Thyroid gland (tissue), 4 donors: ENCODE data around the gene SLC25A21. TPM values are rescaled to one million over a fixed set of nuclear protein-coding genes. Genes with fewer than 3 reads are reported as not detected.
"Not testable (repeated sequence)": the region's sequence is repeated elsewhere in the genome, so short reads cannot be mapped to it uniquely, and the experiment has no call there.

ENCODE experiments used
- DNase-seq, 2 donors: peaks; one replicate each; pipeline ENCODE4 v3.0.0-alpha.2; 2019
- H3K27ac ChIP-seq, 3 donors: fragments of 200-600 bp; sonication (generic); 1 replicate in 2 of 3; 2 replicates in 1 of 3; pipeline ENCODE4 v1.5.1; 2016 to 2019; ENCODE audit warnings: mild to moderate bottlenecking in 1 of 3, moderate library complexity in 1 of 3
- H3K27me3 ChIP-seq: fragments of 200-600 bp; sonication (generic); one replicate; pipeline ENCODE4 v1.5.1; 2019
- H3K36me3 ChIP-seq, 2 donors: fragments of 200-600 bp; sonication (generic); one replicate each; pipeline ENCODE4 v1.5.1; 2016 to 2019
- H3K4me1 ChIP-seq, 2 donors: fragments of 200-600 bp; sonication (generic); one replicate each; pipeline ENCODE4 v1.5.1; 2017 to 2019
- H3K4me3 ChIP-seq, 3 donors: fragments of 200-600 bp; sonication (generic); replicated peaks in 1 of 3; 1 replicate in 2 of 3; 2 replicates in 1 of 3; pipeline ENCODE4 v1.5.1; 2016; ENCODE audit warnings: mild to moderate bottlenecking in 1 of 3
- H3K9me3 ChIP-seq: fragments of 200-600 bp; sonication (generic); one replicate; pipeline ENCODE4 v1.5.1; 2017
- POLR2A ChIP-seq, 2 donors: fragments of 450-650 bp; IDR thresholded peaks; one replicate each; pipeline ENCODE4 v1.6.1; 2017; ENCODE audit warnings: antibody characterized with exemption in 2 of 2, mild to moderate bottlenecking in 2 of 2, moderate library complexity in 1 of 2
- WGBS, 2 donors: methylation state at CpG; one replicate each; pipeline ENCODE4 v1.1.5; 2017; 5-methylcytosine and 5-hydroxymethylcytosine counted together
- intact Hi-C: fragments of 100-400 bp; cut with DNase I; formaldehyde crosslinking; loops from one replicate; pipeline ENCODE4 v1.15.1; 2023
- total RNA-seq, 4 donors: library from RNA; depleted of rRNA; stranded (reverse); fragments of >200 nt; gene quantifications; one replicate each; pipeline ENCODE4 v1.2.3, GENCODE V29; 2016
- TF ChIP-seq, protein P1 (sequence below), 6 experiments: fragments of 200-600 bp in 3 of 6; fragments of 450-650 bp in 3 of 6; sonication (generic) in 3 of 6; IDR thresholded peaks; one replicate each; pipeline ENCODE4 v1.5.1; 2016 to 2019; ENCODE audit warnings: antibody characterized with exemption in 6 of 6, mild to moderate bottlenecking in 2 of 6, inconsistent platforms in 1 of 6, moderate library complexity in 1 of 6

Gene SLC25A21
- total RNA-seq, 4 donors from 2014 or later = 0.29 to 1.4 (median 0.60) TPM

- Histone ChIP-seq H3K27me3 (no peaks in the 10 kb centered on the region), H3K4me3 (no peak overlapping the region), H3K27ac (no peak overlapping the region), H3K4me1 (peaks cover 0 to 5% of the 10 kb centered on the region in 2 donors), H3K9me3 (no peaks in the 10 kb centered on the region), H3K36me3 (no peaks in the 10 kb centered on the region)
- TF ChIP-seq POLR2A (IDR thresholded peaks at IDR 0.05) = no peak
- TF ChIP-seq, protein P1, sequence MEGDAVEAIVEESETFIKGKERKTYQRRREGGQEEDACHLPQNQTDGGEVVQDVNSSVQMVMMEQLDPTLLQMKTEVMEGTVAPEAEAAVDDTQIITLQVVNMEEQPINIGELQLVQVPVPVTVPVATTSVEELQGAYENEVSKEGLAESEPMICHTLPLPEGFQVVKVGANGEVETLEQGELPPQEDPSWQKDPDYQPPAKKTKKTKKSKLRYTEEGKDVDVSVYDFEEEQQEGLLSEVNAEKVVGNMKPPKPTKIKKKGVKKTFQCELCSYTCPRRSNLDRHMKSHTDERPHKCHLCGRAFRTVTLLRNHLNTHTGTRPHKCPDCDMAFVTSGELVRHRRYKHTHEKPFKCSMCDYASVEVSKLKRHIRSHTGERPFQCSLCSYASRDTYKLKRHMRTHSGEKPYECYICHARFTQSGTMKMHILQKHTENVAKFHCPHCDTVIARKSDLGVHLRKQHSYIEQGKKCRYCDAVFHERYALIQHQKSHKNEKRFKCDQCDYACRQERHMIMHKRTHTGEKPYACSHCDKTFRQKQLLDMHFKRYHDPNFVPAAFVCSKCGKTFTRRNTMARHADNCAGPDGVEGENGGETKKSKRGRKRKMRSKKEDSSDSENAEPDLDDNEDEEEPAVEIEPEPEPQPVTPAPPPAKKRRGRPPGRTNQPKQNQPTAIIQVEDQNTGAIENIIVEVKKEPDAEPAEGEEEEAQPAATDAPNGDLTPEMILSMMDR (IDR thresholded peaks at IDR 0.05) = no peak
- no peak for DNase-seq
- 93 to 98% methylated on average over 2 of the region's 2 CpGs for WGBS, 2 donors
- intact Hi-C loops = no loop called here
Measured at GRCh38 chr14:37194698-37195097, 22.3 kb upstream of the SLC25A21 start.

GRCh38 chr14:37189733-37190132 is 17.3 kb upstream of the SLC25A21 start:
- H3K36me3 ChIP-seq, H3K27me3 ChIP-seq, DNase-seq, H3K9me3 ChIP-seq, H3K27ac ChIP-seq, H3K4me1 ChIP-seq, H3K4me3 ChIP-seq, intact Hi-C loops: not testable (repeated sequence)
- 88 to 95% methylated on average over 2 of the region's 2 CpGs for WGBS, 2 donors

DNA sequence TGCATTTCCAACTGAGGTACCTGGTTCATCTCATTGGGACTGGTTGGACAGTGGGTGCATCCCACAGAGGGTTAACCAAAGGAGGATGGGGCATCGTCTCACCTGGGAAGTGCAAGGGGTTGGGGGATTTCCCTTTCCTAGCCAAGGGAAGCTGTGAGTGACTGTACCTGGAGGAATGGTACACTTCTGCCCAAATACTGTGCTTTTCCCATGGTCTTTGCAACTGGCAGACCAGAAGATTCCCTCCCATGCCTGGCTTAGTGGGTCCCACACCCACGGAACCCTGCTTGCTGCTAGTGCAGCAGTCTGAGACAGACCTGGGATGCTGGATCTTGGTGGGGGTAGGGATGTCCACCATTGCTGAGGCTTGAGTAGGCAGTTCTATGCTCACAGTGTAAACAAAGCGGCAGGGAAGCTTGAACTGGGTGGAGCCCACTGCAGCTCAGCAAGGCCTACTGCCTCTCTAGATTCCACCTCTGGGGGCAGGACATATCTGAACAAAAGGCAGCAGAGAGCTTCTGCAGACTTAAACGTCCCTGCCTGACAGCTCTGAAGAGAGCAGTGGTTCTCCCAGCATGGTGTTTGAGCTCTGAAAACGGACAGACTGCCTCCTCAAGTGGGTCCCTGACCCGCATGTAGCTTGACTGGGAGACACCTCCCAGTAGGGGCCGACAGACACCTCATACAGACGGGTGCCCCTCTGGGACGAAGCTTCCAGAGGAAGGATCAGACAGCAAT is 15.6 kb upstream of the SLC25A21 start:
- WGBS, 2 donors = 68% methylated on average over 8 to 9 of the region's 9 CpGs
- H3K27ac ChIP-seq, H3K36me3 ChIP-seq, DNase-seq, intact Hi-C loops, H3K27me3 ChIP-seq, H3K9me3 ChIP-seq, H3K4me3 ChIP-seq, H3K4me1 ChIP-seq: not testable (repeated sequence)

DNA sequence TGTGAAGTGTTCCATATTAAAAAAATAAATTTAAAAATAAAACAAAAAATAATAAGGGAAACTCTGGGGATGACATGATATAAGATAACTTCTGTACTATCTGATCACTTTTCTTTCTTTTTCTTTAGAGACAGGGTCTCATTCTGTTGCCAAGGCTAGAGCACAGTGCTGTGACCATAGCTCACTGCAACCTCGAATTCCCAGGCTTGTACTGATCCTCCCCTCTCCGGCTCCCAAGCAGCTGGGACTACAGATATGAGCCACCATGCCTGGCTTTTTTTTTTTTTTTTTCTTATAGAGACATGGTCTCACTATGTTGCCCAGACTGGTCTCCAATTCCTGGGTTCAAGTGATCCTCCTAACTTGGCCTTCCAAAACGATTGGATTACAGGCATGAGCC is 14.9 kb upstream of the SLC25A21 start:
- WGBS, 2 donors = 84 to 89% methylated on average over 3 of the region's 3 CpGs
- no peak for DNase-seq

DNA sequence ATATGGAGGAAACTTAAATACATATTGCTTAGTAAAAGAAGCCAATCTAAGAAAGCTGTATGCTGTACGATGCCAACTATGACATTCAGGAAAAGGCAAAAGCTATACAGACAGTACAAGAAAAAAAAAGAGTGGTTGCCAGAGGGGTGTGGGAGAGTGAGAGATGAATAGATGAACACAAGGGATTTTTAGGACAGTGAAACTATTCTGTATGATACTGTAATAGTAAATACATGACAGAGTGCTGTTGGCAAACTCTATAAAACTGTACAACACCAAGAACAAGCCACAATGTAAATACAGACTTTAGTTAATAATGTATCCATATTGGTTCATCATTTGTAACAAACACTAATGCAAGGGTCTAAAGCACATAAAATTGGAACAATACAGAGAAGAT is 14.5 kb upstream of the SLC25A21 start:
- WGBS, 2 donors = 90 to 98% methylated on average over 1 of the region's 1 CpG
- no peak for TF ChIP-seq POLR2A (IDR thresholded peaks at IDR 0.05)
- H3K9me3 ChIP-seq = no peaks in the 10 kb centered on the region
- no peak overlapping the region for H3K4me3 ChIP-seq
- no peaks in the 10 kb centered on the region for H3K27me3 ChIP-seq
- H3K27ac ChIP-seq = no peak overlapping the region
- intact Hi-C loops = no loop called here
- no peaks in the 10 kb centered on the region for H3K4me1 ChIP-seq
- no peaks in the 10 kb centered on the region for H3K36me3 ChIP-seq
- no peak for DNase-seq

More for the DNA sequence above, 14.9 kb upstream of the SLC25A21 start:
- intact Hi-C loops = no loop called here
- no peaks in the 10 kb centered on the region for H3K9me3 ChIP-seq
- H3K4me3 ChIP-seq = no peak overlapping the region
- no peaks in the 10 kb centered on the region for H3K27me3 ChIP-seq
- no peaks in the 10 kb centered on the region for H3K4me1 ChIP-seq
- TF ChIP-seq, protein P1 (IDR thresholded peaks at IDR 0.05) = no peak
- no peak for TF ChIP-seq POLR2A (IDR thresholded peaks at IDR 0.05)
- no peak overlapping the region for H3K27ac ChIP-seq
- no peaks in the 10 kb centered on the region for H3K36me3 ChIP-seq

GRCh38 chr14:37185670-37186069 is 13.3 kb upstream of the SLC25A21 start:
- TF ChIP-seq, protein P1 (IDR thresholded peaks at IDR 0.05) = no peak
- no peak for TF ChIP-seq POLR2A (IDR thresholded peaks at IDR 0.05)
- no peak overlapping the region for H3K4me3 ChIP-seq
- H3K9me3 ChIP-seq = no peaks in the 10 kb centered on the region
- intact Hi-C loops = no loop called here
- H3K27ac ChIP-seq = no peak overlapping the region
- no peaks in the 10 kb centered on the region for H3K4me1 ChIP-seq
- no peaks in the 10 kb centered on the region for H3K36me3 ChIP-seq
- no peaks in the 10 kb centered on the region for H3K27me3 ChIP-seq
- DNase-seq = no peak

GRCh38 chr14:37184520-37184919 is 12.1 kb upstream of the SLC25A21 start:
- WGBS, 2 donors = 85 to 91% methylated on average over 8 of the region's 8 CpGs
- intact Hi-C loops = not testable (repeated sequence)

More at GRCh38 chr14:37184520-37184919, 12.1 kb upstream of the SLC25A21 start:
- not testable (repeated sequence) for H3K4me3 ChIP-seq, H3K27ac ChIP-seq, DNase-seq, H3K27me3 ChIP-seq, H3K36me3 ChIP-seq, H3K9me3 ChIP-seq, H3K4me1 ChIP-seq
